ENCODE measurements around the gene FAM174B. TPM values are rescaled to one million over a fixed set of nuclear protein-coding genes. Genes with fewer than 3 reads are reported as not detected.
A peak's percentile ranks its signal among the peaks of the same experiment; 100 is the strongest.

Gene FAM174B
- total and polyA plus RNA-seq, 11 donors = 6.8 to 22.2 (median 12.1) TPM

GRCh38 chr15:92621972-92622533 lies 33.5 kb downstream of the FAM174B start:
- ATAC-seq (no peak), DNase-seq (no peak)
- H3K4me3 ChIP-seq = no peak overlapping the region
- H3K9me3 ChIP-seq = no peaks in the 10 kb centered on the region
- intact Hi-C loops (cut with DNase I) = loop anchor here in 2 of 10 donors (5.0 kb wide), 1 partner anchor 45 kb away; no protein-coding TSS in a partner anchor
- H3K27ac ChIP-seq = no peak overlapping the region
- H3K27me3 ChIP-seq = no peaks in the 10 kb centered on the region
- peaks cover 0 to 2% (median 0%) of the 10 kb centered on the region in 9 donors for H3K36me3 ChIP-seq
- no peak for TF ChIP-seq POLR2A (IDR thresholded peaks at IDR 0.05)
- TF ChIP-seq CTCF (IDR thresholded peaks at IDR 0.05) = no peak
- peaks cover 0 to 61% (median 38%) of the 10 kb centered on the region in 12 donors for H3K4me1 ChIP-seq
- 96 to 97% (median 97%) methylated on average over 19 of the region's 19 CpGs for WGBS, 4 donors

GRCh38 chr15:92620991-92621390 lies 34.6 kb downstream of the FAM174B start:
- 96 to 98% (median 97%) methylated on average over 5 of the region's 5 CpGs for WGBS, 4 donors
- no peak for DNase-seq
- H3K4me1 ChIP-seq = peaks cover 0 to 66% (median 40%) of the 10 kb centered on the region in 12 donors

GRCh38 chr15:92619145-92620101 lies 36.2 kb downstream of the FAM174B start:
- no peaks in the 10 kb centered on the region for H3K27me3 ChIP-seq
- H3K4me1 ChIP-seq = peaks cover 0 to 52% (median 30%) of the 10 kb centered on the region in 12 donors
- no peak overlapping the region for H3K4me3 ChIP-seq
- no peak for TF ChIP-seq POLR2A (IDR thresholded peaks at IDR 0.05)
- no peaks in the 10 kb centered on the region for H3K36me3 ChIP-seq
- intact Hi-C loops (cut with DNase I) = loop anchor here in 5 of 10 donors (5.0 to 10.0 kb wide), 3 partner anchors 45 to 63 kb away; no protein-coding TSS in a partner anchor
- peak overlapping the region in 10 of 12 donors; percentile 46 to 73 (median 53) for H3K27ac ChIP-seq
- peak in 2 of 4 donors; percentile 15 to 30 for ATAC-seq
- 70 to 82% (median 73%) methylated on average over 12 of the region's 12 CpGs for WGBS, 4 donors
- H3K9me3 ChIP-seq = no peaks in the 10 kb centered on the region
- peak in 1 of 5 donors; percentile 25 for DNase-seq

More at GRCh38 chr15:92620991-92621390, 34.6 kb downstream of the FAM174B start:
- no peak for ATAC-seq
- Histone ChIP-seq H3K27me3 (no peaks in the 10 kb centered on the region), H3K27ac (no peak overlapping the region), H3K4me3 (no peak overlapping the region), H3K9me3 (no peaks in the 10 kb centered on the region), H3K36me3 (no peaks in the 10 kb centered on the region)
- TF ChIP-seq CTCF (IDR thresholded peaks at IDR 0.05) (no peak), POLR2A (IDR thresholded peaks at IDR 0.05) (no peak)
- intact Hi-C loops (cut with DNase I) = loop anchor here in 2 of 10 donors (5.0 kb wide), 1 partner anchor 46 kb away; no protein-coding TSS in a partner anchor

- peak; percentile 56 to 85 (median 74) for DNase-seq
- no peak for TF ChIP-seq CTCF (IDR thresholded peaks at IDR 0.05)
- TF ChIP-seq POLR2A (IDR thresholded peaks at IDR 0.05) = no peak
- intact Hi-C loops (cut with DNase I) = loop anchor here in 4 of 10 donors (5.0 to 10.0 kb wide), 3 partner anchors 47 to 64 kb away; no protein-coding TSS in a partner anchor
- WGBS, 4 donors = 56 to 67% (median 65%) methylated on average over 22 of the region's 22 CpGs
- no peaks in the 10 kb centered on the region for H3K36me3 ChIP-seq
- H3K4me3 ChIP-seq = no peak overlapping the region
- H3K4me1 ChIP-seq = peaks cover 0 to 36% (median 21%) of the 10 kb centered on the region in 12 donors
- peak overlapping the region in 11 of 12 donors; percentile 7 to 76 (median 53) for H3K27ac ChIP-seq
- no peaks in the 10 kb centered on the region for H3K27me3 ChIP-seq
- peak; percentile 86 to 94 (median 90) for ATAC-seq
- no peaks in the 10 kb centered on the region for H3K9me3 ChIP-seq
These were observed 37.7 kb downstream of the FAM174B start for GRCh38 chr15:92617549-92618520.

All from heart left ventricle (tissue), 16 donors.